WTC11 (cell line): ENCODE measurements around the gene TUBGCP2. TPM values are rescaled to one million over a fixed set of nuclear protein-coding genes. Genes with fewer than 3 reads are reported as not detected.

ENCODE experiments used
- ATAC-seq: fragments of 200-7000 bp; cut with Tn5 transposase; 2 replicates; pipeline ENCODE4 v1.10.0; 2021; ENCODE audit warnings: mild to moderate bottlenecking, moderate library complexity
- CTCF ChIA-PET: fragments of 300-600 bp; sonication (Branson Sonifier 250); formaldehyde crosslinking; loops from one replicate; lab custom pipeline; 2021; ENCODE audit warnings: antibody characterized with exemption; lab: Charles Lee
- POLR2A ChIA-PET: fragments of 350-600 bp; sonication (Branson Sonifier 250); formaldehyde crosslinking; loops from one replicate; lab custom pipeline; 2021; ENCODE audit warnings: antibody characterized with exemption; lab: Charles Lee
- DNase-seq: peaks from one replicate; pipeline ENCODE4 v3.0.0; 2021; ENCODE audit warnings: low spot score
- H3K27ac Mint-ChIP-seq: 2 replicates; pipeline ENCODE4 v1.8.0; 2021; ENCODE audit warnings: mixed read lengths
- H3K27me3 Mint-ChIP-seq: 2 replicates; pipeline ENCODE4 v1.8.0; 2021; ENCODE audit warnings: low read depth, mild to moderate bottlenecking, moderate library complexity, mixed read lengths
- H3K36me3 Mint-ChIP-seq: 2 replicates; pipeline ENCODE4 v1.8.0; 2021; ENCODE audit warnings: mixed read lengths
- H3K4me1 Mint-ChIP-seq: 2 replicates; pipeline ENCODE4 v1.8.0; 2022; ENCODE audit warnings: mixed read lengths
- H3K4me3 Mint-ChIP-seq: 2 replicates; pipeline ENCODE4 v1.8.0; 2021; ENCODE audit warnings: mild to moderate bottlenecking, moderate library complexity, mixed read lengths
- H3K9me3 Mint-ChIP-seq: 2 replicates; pipeline ENCODE4 v1.8.0; 2021; ENCODE audit warnings: mixed read lengths
- CBFB ChIP-seq: sonication (generic); formaldehyde crosslinking; IDR thresholded peaks from 2 replicates; pipeline ENCODE4 v1.8.1; 2022; ENCODE audit warnings: mild to moderate bottlenecking, low read depth, missing genetic modification reagents
- FOXK1 ChIP-seq: sonication (generic); formaldehyde crosslinking; IDR thresholded peaks from 2 replicates; pipeline ENCODE4 v1.8.0; 2022; ENCODE audit warnings: mild to moderate bottlenecking, moderate library complexity, missing genetic modification reagents
- FOXP1 ChIP-seq: sonication (generic); formaldehyde crosslinking; IDR thresholded peaks from 2 replicates; pipeline ENCODE4 v1.8.0; 2022; ENCODE audit warnings: missing genetic modification reagents, mild to moderate bottlenecking, moderate library complexity, borderline replicate concordance
- HMGA2 ChIP-seq: fragments of 250-450 bp; sonication (Bioruptor Pico); IDR thresholded peaks from 2 replicates; pipeline ENCODE4 v1.4.0; 2021; ENCODE audit warnings: mild to moderate bottlenecking, moderate library complexity
- NFE2L1 ChIP-seq: sonication (generic); formaldehyde crosslinking; IDR thresholded peaks from 2 replicates; pipeline ENCODE4 v1.8.1; 2023; ENCODE audit warnings: missing genetic modification reagents
- NFYB ChIP-seq: sonication (generic); formaldehyde crosslinking; conservative IDR thresholded peaks from 2 replicates; pipeline ENCODE4 v1.8.0; 2022; ENCODE audit warnings: low read depth, missing genetic modification reagents
- PRRX2 ChIP-seq: fragments of 250-450 bp; sonication (Bioruptor Pico); IDR thresholded peaks from 2 replicates; pipeline ENCODE4 v1.8.0; 2021; ENCODE audit warnings: mild to moderate bottlenecking
- SP1 ChIP-seq: sonication (generic); formaldehyde crosslinking; conservative IDR thresholded peaks from 2 replicates; pipeline ENCODE4 v1.8.1; 2022; ENCODE audit warnings: missing genetic modification reagents
- TCF7 ChIP-seq: sonication (generic); formaldehyde crosslinking; IDR thresholded peaks from 2 replicates; pipeline ENCODE4 v1.8.0; 2022; ENCODE audit warnings: mild to moderate bottlenecking, low read depth, missing genetic modification reagents, moderate library complexity
- TP53 ChIP-seq: sonication (generic); formaldehyde crosslinking; IDR thresholded peaks from 2 replicates; pipeline ENCODE4 v1.8.1; 2023; ENCODE audit warnings: mild to moderate bottlenecking, missing genetic modification reagents
- ZNF232 ChIP-seq: sonication (generic); formaldehyde crosslinking; IDR thresholded peaks from 2 replicates; pipeline ENCODE4 v1.8.0; 2022; ENCODE audit warnings: mild to moderate bottlenecking, missing genetic modification reagents
- ZNF263 ChIP-seq: sonication (generic); formaldehyde crosslinking; IDR thresholded peaks from 2 replicates; pipeline ENCODE4 v1.8.1; 2022; ENCODE audit warnings: low read depth, mild to moderate bottlenecking, moderate library complexity, missing genetic modification reagents
- ZNF281 ChIP-seq: sonication (generic); formaldehyde crosslinking; IDR thresholded peaks from 2 replicates; pipeline ENCODE4 v1.8.0; 2023; ENCODE audit warnings: mild to moderate bottlenecking, missing genetic modification reagents
- ZNF396 ChIP-seq: fragments of 250-450 bp; sonication (Bioruptor Pico); IDR thresholded peaks from 2 replicates; pipeline ENCODE4 v1.8.0; 2021; ENCODE audit warnings: mild to moderate bottlenecking, moderate library complexity, borderline replicate concordance
- ZNF425 ChIP-seq: fragments of 250-450 bp; sonication (Bioruptor Pico); conservative IDR thresholded peaks from 2 replicates; pipeline ENCODE4 v1.9.0; 2021; ENCODE audit warnings: mild to moderate bottlenecking
- ZNF512 ChIP-seq: sonication (generic); formaldehyde crosslinking; IDR thresholded peaks from 2 replicates; pipeline ENCODE4 v1.8.1; 2022; ENCODE audit warnings: missing genetic modification reagents, borderline replicate concordance
- ZNF671 ChIP-seq: fragments of 250-450 bp; sonication (Bioruptor Pico); IDR thresholded peaks from 2 replicates; pipeline ENCODE4 v1.8.0; 2021; ENCODE audit warnings: mild to moderate bottlenecking
- total RNA-seq: library from RNA; stranded (reverse); gene quantifications from 3 replicates; pipeline ENCODE4 v1.2.3, GENCODE V29; 2021
- TF ChIP-seq, protein P1 (sequence below): sonication (generic); formaldehyde crosslinking; IDR thresholded peaks from 2 replicates; pipeline ENCODE4 v1.8.1; 2023; ENCODE audit warnings: mild to moderate bottlenecking, missing genetic modification reagents, moderate library complexity
- TF ChIP-seq, protein P2 (sequence below): sonication (generic); formaldehyde crosslinking; IDR thresholded peaks from 2 replicates; pipeline ENCODE4 v1.8.1; 2023; ENCODE audit warnings: mild to moderate bottlenecking, missing genetic modification reagents
- TF ChIP-seq, protein P3 (sequence below): sonication (generic); formaldehyde crosslinking; IDR thresholded peaks from 2 replicates; pipeline ENCODE4 v1.8.0; 2022; ENCODE audit warnings: mild to moderate bottlenecking, missing genetic modification reagents
- TF ChIP-seq, protein P4 (sequence below): sonication (generic); formaldehyde crosslinking; IDR thresholded peaks from 2 replicates; pipeline ENCODE4 v1.8.0; 2023; ENCODE audit warnings: missing genetic modification reagents

TUBGCP2 gene
- total RNA-seq, 1 experiment from 2014 or later, result 62.5 TPM

DNA sequence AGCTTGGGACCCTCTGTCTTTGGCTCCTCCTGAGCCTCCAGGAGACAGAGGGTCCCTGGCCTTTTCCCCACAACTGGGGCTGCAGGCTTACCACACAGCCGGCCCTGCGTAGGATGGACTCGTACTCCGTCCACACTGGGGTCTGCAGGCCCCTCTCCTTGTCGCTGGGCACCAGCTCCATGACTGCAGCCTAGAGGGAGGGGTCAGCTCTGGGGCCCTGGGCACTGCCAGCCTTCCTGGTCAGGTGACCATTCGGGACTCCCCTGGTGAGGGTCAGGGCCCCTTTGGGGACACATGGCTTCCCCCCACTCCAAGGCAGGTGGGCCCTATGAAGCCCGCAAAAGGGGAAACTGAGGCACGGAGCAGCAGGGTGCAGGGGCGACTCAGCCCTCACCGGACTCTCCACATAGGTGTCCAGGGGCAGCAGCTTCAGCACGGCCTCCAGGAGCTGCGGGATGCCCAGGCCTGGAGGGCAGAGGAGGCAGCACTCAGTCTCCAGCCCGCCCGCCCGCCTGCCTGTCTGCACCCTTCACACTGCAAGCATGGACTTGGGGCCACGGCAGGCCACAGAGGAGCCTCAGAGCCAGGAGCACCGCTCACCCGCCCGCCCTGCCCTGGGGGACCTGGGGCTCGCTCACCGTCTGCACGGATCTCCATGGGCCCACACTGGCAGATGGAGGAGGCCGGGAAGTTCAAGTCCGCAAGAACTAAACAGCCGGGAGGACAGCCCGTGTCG lies 48.0 kb upstream of the TUBGCP2 start:
- Mint-ChIP-seq H3K36me3 (peaks cover 2% of the 10 kb centered on the region), H3K27ac (no peak overlapping the region), H3K4me3 (peak overlapping the region; percentile 72), H3K9me3 (no peaks in the 10 kb centered on the region), H3K4me1 (no peaks in the 10 kb centered on the region)
- DNase-seq (no peak), ATAC-seq (no peak; the same call in 1 of the 2 replicates)
- CTCF ChIA-PET, result interaction anchor here (1.0 to 2.5 kb wide), 3 partner anchors 10 to 49 kb away, joined by 5 to 26 read pairs (median 7); partner anchors contain the start of gene PRAP1
- TF ChIP-seq PRRX2 (CRISPR knock-in tag), result no peak
- TF ChIP-seq ZNF281 (CRISPR knock-in tag), result 0 out of 2 replicates have a peak, but pooled peaks have one; percentile 4
- TF ChIP-seq TCF7 (CRISPR knock-in tag), result 0 out of 2 replicates have a peak, but pooled peaks have one; percentile 54
- no peak for TF ChIP-seq SP1
- no peak for TF ChIP-seq ZNF425 (CRISPR knock-in tag)
- TF ChIP-seq, protein P1, sequence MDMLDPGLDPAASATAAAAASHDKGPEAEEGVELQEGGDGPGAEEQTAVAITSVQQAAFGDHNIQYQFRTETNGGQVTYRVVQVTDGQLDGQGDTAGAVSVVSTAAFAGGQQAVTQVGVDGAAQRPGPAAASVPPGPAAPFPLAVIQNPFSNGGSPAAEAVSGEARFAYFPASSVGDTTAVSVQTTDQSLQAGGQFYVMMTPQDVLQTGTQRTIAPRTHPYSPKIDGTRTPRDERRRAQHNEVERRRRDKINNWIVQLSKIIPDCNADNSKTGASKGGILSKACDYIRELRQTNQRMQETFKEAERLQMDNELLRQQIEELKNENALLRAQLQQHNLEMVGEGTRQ (CRISPR knock-in tag), result 0 out of 2 replicates have a peak, but pooled peaks have one; percentile 25
- no peak for TF ChIP-seq CBFB (CRISPR knock-in tag)
- 0 out of 2 replicates have a peak, but pooled peaks have one; percentile 7 for TF ChIP-seq NFYB (CRISPR knock-in tag)
- TF ChIP-seq ZNF512 (CRISPR knock-in tag), result no peak
- 0 out of 2 replicates have a peak, but pooled peaks have one; percentile 9 for TF ChIP-seq FOXK1 (CRISPR knock-in tag)
- TF ChIP-seq NFE2L1 (CRISPR knock-in tag), result peak; percentile 57
- TF ChIP-seq, all 79 proteins: peak for 6
- H3K27me3 Mint-ChIP-seq, result peaks cover 12% of the 10 kb centered on the region
- POLR2A ChIA-PET, result interaction anchor here (1.2 to 1.8 kb wide), 2 partner anchors 17 to 22 kb away, joined by 3 to 9 read pairs; partner anchors contain the start of gene PAOX

- ChIA-PET CTCF (interaction anchor here (1.3 kb wide), 1 partner anchor 26 kb away, joined by 3 read pairs; no protein-coding TSS in a partner anchor), POLR2A (no interaction called here)
- H3K9me3 Mint-ChIP-seq, result no peaks in the 10 kb centered on the region
- no peak overlapping the region for H3K27ac Mint-ChIP-seq
- peaks cover 12% of the 10 kb centered on the region for H3K27me3 Mint-ChIP-seq
- DNase-seq (no peak), ATAC-seq (no peak)
- no peaks in the 10 kb centered on the region for H3K36me3 Mint-ChIP-seq
- peak overlapping the region; percentile 45 for H3K4me3 Mint-ChIP-seq
- H3K4me1 Mint-ChIP-seq, result no peaks in the 10 kb centered on the region
- TF ChIP-seq ZNF232 (no peak), ZNF263 (CRISPR knock-in tag) (no peak), FOXP1 (CRISPR knock-in tag) (no peak), HMGA2 (CRISPR knock-in tag) (no peak), ZNF396 (CRISPR knock-in tag) (no peak), SP1 (no peak), TP53 (CRISPR knock-in tag) (no peak), ZNF671 (CRISPR knock-in tag) (no peak)
- TF ChIP-seq, protein P2, sequence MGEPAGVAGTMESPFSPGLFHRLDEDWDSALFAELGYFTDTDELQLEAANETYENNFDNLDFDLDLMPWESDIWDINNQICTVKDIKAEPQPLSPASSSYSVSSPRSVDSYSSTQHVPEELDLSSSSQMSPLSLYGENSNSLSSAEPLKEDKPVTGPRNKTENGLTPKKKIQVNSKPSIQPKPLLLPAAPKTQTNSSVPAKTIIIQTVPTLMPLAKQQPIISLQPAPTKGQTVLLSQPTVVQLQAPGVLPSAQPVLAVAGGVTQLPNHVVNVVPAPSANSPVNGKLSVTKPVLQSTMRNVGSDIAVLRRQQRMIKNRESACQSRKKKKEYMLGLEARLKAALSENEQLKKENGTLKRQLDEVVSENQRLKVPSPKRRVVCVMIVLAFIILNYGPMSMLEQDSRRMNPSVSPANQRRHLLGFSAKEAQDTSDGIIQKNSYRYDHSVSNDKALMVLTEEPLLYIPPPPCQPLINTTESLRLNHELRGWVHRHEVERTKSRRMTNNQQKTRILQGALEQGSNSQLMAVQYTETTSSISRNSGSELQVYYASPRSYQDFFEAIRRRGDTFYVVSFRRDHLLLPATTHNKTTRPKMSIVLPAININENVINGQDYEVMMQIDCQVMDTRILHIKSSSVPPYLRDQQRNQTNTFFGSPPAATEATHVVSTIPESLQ (CRISPR knock-in tag), result no peak
- TF ChIP-seq, protein P3, sequence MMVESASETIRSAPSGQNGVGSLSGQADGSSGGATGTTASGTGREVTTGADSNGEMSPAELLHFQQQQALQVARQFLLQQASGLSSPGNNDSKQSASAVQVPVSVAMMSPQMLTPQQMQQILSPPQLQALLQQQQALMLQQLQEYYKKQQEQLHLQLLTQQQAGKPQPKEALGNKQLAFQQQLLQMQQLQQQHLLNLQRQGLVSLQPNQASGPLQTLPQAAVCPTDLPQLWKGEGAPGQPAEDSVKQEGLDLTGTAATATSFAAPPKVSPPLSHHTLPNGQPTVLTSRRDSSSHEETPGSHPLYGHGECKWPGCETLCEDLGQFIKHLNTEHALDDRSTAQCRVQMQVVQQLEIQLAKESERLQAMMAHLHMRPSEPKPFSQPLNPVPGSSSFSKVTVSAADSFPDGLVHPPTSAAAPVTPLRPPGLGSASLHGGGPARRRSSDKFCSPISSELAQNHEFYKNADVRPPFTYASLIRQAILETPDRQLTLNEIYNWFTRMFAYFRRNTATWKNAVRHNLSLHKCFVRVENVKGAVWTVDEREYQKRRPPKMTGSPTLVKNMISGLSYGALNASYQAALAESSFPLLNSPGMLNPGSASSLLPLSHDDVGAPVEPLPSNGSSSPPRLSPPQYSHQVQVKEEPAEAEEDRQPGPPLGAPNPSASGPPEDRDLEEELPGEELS (CRISPR knock-in tag), result no peak
- TF ChIP-seq, protein P4, sequence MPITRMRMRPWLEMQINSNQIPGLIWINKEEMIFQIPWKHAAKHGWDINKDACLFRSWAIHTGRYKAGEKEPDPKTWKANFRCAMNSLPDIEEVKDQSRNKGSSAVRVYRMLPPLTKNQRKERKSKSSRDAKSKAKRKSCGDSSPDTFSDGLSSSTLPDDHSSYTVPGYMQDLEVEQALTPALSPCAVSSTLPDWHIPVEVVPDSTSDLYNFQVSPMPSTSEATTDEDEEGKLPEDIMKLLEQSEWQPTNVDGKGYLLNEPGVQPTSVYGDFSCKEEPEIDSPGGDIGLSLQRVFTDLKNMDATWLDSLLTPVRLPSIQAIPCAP (CRISPR knock-in tag), result no peak
These were observed 47.3 kb upstream of the TUBGCP2 start for GRCh38 chr10:133355991-133356390.
